Endothelial cell of hepatic sinusoid (primary cell): Measurements from ENCODE around the gene PCNX2.
"Not testable (repeated sequence)": the region's sequence is repeated elsewhere in the genome, so short reads cannot be mapped to it uniquely, and the experiment has no call there.

Experiments
- in situ Hi-C: cut with HindIII; loops from 2 replicates; pipeline ENCODE4 v1.10.0; 2017; ENCODE audit warnings: low sequenced_read_pairs

PCNX2 gene

DNA sequence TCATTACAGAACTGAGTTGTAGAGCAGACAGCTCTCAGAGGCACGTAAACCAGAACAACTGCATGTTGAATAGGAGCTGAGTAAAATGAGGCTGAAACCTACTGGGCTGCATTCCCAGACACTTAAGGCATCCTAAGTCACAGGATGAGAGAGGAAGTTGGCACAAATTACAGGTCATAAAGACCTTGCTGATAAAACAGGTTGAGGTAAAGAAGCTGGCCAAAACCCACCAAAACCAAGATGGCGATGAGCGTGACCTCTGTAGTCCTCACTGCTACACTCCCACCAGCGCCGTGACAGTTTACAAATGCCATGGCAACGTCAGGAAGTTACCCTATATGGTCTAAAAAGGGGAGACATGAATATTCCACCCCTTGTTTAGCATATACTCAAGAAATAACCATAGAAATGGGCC, 187.8 kb downstream of the PCNX2 start:
- in situ Hi-C loops: not testable (repeated sequence)

DNA sequence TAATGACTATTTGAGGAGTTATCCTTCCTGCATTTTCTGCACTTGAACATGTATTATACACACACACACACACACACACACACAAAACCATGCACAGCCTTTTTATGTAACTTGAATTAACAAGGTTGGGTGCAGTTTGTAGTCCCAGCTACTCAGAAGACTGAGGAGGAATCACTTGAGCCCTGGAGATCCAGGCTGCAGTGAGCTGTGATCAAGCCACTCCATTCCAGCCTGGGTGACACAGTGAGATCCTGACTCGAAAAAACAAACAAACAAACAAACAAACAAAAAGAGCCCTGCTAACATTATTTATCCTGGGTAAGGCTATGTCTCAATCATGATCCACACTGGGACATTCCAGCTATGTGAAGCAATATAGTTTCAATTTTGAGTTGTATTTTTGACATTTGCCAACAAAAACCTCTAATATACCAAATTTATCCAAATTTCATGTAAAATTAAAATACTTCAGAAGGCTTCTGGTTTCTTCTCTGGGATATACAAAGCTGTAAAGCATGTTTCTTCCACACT, 188.3 kb downstream of the PCNX2 start:
- in situ Hi-C loops: no loop called here

DNA sequence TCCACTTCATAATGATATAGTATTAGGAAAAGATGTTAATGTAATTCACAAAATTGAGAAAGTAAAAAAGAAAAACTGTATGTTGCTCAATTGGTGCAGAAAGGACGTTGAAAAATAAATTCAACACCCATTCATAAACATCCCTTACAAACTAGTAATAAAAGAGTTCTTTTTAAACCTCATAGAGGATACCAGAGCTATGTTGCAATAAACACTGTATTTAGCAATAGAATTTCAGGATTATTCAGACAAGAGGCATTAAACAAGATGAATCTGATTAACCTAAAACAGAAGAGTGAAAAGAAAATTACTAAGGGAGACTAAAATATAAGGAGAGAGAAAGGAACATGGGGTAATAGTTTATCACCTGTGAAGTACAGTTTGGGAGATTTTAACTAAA, 190.3 kb downstream of the PCNX2 start:
- in situ Hi-C loops: no loop called here

DNA sequence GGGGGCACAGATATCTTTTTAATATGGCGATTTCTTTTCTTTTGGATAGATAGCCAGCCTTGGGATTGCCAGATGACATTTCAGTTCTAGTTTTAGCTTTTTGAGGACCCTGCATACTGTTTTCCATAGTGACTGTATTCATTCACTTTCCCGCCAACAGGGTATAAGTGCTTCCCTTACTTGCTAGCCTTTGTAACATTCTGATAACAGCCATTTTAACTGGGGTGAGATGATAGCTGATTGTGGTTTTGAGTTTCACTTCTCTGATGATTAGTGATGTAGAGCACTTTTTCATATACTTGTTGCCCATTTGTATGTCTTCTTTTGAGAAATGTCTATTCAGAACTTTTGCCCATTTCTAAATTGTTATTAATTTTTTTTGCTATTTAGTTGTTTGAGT, 193.2 kb downstream of the PCNX2 start:
- in situ Hi-C loops: no loop called here

DNA sequence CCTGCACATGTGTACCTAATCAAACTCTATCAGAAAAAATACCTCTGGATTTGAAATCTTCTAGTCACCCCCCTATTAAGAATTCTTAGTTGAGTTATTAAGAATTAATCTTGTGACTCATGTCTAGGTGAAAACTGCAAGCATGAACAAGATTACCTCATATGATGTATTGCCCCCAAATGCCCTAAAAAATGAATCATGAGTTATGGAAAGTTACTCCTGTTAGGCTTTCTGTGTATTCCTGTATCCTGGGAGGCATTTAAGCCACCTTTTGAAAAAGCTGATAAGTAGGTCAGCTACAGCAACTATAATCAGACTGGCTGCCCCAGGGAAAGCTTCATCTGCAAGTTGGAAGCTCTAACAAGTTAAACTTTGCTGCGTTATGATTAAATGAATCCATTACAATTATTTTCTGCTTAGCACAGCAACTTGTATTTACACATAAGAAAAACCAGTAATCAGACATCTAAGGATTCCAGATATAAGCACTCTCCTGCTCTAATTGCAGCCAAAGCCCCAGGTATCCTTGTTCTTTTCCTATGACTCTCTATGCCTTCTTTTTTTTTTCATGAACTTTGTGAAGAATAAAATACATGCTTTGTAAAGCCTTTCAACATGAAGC, 197.5 kb downstream of the PCNX2 start:
- in situ Hi-C loops: no loop called here

DNA sequence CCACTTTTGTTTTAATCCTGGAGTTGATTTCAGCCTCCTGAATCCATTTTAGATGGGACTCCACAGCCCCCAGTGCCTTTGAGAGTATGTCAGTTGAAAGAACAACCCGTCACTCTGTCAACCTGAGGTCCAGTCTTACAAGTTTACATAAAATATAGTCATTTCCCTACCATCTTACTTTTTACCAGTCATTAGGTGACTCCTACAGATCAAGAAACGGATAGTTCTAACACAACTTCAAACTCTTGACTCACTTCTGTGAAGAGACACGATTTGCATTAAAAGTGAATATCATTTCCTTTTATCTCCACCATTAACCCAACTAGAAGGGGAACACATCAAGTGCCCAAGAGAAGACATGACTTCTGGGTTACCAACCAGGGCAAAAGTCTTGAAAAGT, 198.0 kb downstream of the PCNX2 start:
- in situ Hi-C loops: no loop called here

DNA sequence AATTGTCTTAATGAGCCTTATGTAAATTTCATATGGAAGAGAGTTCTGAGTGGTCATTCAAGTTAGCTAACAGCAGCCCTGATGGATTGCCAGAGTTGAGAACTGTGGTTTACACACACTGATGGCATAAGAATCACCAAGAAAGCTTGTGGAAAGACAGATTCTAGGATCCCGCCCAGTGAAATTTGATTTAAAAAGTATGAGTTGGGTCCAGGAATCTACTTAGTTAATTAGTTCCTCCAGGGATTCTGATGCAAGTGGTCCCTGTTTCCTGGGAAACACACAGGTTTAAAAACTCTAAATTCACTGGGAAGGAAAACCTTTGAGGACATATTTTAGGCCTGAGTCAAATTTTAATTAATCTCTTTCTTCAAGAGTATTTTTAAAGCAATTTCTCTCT, 200.8 kb downstream of the PCNX2 start:
- in situ Hi-C loops: no loop called here

DNA sequence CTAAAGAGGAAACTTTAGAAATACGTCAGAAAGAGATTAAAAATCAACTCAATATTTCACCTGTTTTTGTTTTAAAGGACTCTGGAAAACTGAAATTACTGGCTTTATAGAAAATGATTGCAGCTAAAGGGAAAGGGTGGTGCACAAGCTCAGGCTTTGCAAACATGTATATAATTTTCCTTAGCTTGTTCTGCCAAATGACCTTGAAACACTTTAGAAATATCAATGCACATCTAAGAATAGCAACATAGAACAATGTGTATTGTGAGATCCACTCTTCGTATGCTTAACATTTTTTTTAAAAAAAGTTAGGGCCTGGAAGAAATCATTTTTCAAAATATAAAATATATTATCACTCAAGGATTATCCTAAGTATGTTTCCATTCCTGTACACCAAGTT, 201.3 kb downstream of the PCNX2 start:
- in situ Hi-C loops: no loop called here

DNA sequence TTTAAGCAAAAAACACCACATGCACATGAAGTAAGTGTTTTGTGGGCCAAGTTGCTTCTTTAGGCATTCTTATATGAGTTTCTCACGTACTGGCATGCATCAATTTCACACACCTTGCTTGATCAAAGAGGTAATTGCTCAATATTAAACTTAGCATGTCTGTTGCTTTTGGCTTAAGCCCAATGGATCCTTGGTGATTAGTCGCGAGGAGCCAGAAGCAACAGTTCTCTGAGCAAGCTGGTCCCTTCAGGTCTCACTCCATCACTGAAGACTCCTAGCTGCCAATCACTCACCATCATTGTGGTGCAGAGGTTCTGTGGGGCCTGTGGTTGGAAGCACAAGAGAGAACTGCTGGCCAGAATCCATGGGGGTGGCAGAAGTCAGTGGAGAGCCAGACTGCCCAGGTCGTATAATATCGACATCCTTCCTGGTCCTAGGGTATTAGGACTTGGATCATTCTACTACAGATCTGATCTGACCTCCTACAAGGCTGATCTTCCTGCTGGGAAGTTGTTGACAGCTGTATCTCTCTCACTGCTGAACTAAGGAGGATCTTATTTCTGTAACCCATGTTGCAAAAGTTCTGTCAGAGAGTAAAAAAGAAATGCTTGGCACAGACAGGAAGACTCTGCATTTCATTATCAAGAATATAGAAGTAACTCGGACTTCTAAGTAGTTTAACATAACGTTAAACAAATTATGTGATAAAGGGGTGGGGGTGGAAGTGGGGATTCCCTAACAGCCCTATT, 204.6 kb downstream of the PCNX2 start:
- in situ Hi-C loops: no loop called here

DNA sequence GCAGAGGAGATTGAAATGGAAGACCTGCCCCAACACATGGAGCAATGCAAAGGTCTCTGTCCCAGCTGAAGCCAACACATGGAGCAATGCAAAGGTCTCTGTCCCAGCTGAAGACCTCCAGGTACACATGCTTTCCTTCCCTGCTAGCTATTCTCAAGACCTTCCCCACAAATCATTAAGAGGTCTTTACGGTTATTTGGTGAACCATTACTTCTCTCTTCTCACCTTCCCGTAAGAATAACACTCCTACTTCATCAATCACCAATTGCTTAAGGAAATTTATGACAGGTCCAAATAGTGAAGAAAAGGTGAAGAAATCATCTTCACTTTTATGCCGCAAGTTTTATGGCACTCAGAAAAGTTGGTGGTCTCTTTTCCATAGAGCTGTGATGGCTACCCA, 206.3 kb downstream of the PCNX2 start:
- in situ Hi-C loops: no loop called here

DNA sequence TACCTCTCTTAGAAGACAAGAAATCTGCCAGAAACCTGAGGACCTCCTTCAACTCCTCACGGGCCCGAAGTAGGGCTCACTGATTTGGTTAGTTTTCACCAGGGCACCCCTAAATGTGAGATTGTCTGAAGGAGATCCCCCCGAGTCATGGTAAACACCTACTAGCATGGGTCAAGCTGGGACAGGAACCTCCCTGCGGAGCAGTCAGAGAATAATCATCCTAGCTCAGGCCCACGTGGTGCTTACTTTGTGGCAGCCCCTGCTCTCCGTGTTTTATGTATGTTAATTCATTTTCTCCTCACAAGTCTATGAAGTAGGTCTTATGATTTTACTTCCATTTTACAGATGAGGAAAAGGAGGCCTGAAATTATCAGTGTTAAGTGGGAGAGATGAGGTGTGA, 206.9 kb downstream of the PCNX2 start:
- in situ Hi-C loops: no loop called here

DNA sequence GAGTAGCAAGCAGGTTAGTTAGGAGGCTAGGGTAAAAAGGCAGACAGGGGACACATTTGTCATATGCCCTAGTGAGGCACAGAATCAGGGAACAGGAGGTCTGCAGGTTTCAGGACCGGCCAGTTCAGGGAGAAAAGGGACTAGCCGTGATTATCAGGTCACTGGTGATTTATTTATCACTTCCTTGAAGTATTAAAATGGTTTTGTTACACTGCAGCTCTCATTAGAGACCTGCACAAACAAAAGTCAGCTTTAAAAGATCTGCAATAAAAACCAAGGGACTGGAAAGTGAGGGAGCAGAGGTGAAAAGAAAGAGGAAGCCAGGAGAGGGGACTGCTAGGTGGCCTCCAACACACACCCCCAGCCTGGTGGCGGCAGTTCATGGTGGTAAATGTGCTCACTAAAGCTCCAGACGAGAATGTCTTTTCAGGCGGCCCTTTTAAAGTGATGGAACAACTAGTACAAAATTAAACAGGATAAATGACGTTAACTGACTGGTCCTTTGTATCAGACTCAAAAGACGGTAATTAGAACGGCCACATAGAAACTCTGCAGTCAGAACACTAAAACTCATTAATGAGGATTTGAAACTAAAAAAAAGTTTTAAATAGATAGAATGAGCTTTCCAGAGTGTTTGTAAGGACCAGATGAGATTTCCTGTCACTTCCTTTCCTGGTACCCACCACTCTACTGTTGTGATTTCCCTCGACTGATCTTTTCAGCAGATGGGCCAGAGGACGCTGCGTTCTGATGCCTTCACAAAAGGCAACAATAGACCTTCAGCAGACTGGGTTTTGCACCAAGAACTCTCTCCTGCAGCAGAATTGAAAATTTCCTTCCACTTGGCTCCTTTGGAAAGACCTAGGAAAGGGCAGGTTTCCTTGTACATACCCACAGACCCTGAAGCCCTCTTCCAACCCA, 208.3 kb downstream of the PCNX2 start:
- in situ Hi-C loops: no loop called here

DNA sequence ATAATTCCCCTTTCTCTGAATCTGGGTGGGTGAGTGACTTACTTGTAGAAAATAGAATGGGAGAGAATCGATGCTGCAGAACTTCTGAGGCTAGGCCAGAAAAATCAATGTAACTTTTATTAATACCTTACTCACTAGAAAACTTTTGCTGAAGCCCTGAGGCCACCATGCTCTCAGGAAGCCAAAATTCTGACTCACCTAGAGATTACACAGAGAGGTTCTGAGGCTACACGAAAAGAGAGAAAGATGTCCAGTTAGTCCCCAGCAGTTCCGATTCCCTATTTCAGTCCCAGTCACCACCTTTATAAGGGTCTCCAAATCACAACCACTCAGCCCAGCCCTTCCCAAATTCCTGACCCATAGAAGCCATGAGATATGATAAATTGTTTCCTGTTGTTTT, 210.0 kb downstream of the PCNX2 start:
- in situ Hi-C loops: no loop called here

DNA sequence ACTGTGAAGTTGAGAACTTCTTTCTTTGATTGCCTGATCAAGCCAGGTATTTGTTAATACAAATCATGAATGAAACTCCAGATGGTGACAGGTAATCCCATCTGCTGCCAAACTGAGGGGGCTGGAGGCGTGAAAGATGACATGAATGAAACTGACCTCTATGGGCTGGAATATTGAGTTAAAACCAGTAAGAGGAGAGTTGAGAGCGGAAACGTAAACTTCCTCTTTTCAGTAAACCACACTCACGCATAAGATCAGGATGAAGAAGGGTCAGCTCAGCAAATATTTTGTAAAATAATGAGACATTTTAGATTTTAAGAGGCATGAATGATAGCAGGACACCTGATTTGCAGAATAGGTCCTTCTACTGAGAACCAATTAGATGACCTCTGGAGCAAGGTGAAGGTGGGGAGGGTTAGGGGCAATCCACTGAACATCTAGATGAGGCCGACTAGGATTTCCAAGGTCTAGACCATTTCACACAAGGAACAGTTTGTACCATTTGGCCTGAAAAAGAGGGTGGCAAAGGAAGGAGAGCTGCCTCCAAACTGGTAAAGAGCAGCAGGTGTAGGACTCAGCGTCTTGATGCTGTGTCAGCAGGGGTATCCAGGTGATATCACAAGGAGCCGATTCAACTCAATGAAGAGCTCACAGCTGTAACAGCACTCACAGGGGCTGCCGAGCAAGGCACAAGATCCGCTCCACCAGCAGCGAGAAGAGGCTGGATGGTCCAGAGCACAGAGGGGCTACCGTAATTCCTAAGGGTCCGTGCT, 212.6 kb downstream of the PCNX2 start:
- in situ Hi-C loops: no loop called here

DNA sequence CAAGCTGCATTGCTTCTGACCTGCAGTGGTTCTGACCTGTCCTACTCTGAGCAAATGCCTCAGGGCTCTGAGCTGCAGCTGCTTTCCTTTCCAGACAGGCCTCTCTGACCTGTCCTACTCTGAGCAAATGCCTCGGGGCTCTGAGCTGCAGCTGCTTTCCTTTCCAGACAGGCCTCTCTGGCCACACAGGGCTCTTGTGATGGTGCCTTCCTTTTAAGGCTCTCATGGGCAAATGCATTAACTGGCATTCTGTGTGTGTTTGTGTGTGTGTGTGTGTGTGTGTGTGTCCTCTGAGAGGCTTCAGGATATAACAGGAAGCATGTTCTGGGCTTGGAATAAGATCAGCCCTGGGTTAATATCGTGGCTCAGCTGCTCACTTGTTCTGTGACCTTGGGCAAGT, 213.8 kb downstream of the PCNX2 start:
- in situ Hi-C loops: no loop called here

DNA sequence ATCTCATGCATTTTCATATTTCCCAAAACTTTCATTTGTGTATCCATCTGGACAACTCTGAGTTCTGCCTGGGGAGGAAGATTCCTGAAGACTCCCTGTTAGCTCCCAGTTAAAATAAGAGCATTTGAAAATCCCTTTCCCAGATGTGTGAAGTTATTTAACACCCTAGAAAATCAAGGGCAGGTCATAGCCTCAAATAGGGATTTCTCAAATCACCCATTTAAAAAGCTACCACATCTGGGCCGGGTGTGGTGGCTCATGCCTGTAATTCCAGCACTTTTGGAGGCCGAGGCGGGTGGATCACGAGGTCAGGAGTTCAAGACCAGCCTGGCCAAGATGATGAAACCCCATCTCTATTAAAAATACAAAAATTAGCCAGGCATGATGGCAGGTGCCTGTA, 214.7 kb downstream of the PCNX2 start:
- in situ Hi-C loops: not testable (repeated sequence)

DNA sequence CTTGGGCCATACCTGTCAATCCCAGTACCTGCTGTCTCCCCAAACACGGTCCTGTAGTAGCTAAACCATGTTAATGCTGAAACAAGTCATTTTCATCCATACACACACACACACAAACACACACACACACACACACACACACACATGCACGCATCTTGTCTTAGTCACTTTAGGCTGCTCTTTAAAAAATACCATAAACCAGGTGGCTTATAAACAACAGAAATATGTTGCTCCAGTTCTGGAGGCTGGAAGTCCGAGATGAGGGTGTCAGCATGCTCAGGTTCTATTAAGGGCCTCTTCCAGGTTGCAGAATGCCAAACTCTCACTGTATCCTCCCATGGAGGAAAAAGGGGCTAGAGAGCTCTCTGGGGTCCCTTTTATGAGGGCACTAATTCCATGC, 215.2 kb downstream of the PCNX2 start:
- in situ Hi-C loops: no loop called here

DNA sequence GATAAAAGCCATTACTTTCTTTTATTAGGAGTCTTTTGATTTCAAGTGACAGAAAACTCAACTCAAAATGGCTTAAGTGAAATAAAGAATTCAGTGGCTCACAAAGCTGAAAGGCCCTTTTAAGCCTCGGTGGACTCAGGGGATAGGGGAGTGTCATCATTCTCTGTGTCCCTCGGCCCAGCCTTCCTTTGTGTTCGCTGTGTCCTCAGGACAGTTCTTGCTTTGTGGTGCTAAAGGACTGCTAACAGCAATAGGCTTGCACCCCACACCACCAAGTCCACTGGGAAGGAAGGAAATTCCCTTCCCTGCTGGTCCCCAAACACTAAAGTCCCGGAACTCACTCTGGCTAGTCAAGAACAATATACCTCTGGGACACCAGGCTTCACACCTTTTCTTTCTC, 216.0 kb downstream of the PCNX2 start:
- in situ Hi-C loops: no loop called here

DNA sequence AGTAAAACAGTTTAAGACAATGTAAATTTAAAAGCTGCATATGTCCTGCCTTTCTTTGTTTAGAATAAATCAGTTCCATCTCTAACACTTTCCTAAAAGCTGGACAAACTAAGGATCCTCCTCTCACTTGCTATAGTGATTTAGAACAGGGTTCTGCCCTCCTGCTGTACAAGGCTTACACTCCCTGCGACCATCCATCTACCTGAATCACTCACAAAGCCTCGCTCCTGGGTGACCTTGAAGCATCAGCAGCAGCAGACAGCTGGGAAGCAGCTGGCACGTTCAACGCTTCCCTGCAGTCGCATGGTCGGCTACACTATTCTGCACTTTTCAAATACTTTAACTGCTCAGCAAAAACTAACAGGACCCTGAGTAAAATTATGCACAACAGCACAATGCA, 217.1 kb downstream of the PCNX2 start:
- in situ Hi-C loops: no loop called here

DNA sequence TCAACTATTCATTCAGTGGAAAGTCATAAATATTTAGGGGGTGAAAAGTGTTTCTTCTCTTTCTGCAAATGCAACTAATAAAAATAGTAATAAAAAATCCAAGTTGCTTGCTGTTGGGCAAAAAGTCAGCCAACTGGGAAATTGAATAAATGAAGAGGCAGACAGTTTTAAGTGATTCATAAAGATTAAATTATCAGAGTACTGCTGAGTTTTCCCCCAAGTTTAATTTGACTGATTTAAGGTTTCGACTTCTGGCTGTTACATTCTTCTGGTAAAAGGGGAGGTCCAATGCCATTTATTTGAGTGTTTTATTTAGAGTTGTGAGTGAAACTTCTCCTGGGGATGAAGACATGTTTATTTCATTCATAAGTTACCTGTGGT, 219.6 kb downstream of the PCNX2 start:
- in situ Hi-C loops: no loop called here

DNA sequence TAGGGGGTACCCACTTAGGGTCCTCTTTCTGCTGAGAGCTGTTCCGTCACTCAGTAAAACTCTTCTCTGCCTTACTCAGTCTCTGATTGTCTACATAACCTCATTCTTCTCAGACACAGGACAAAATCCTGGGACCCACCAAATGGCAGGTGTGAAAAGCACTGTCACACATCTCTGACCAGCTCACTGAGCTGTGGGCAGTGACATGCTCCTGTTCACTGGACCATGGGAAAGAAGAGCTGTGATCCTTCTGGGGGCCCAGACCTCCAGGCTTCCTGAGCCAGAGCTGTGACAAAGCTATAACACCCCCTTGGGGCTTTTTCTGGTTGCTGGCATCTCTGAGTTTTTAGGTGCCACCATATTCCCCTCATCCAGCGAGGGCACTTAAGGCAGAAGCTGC, 229.4 kb downstream of the PCNX2 start:
- in situ Hi-C loops: no loop called here
